H9 (cell line): ENCODE data around the gene GMPR2. TPM values are rescaled to one million over a fixed set of nuclear protein-coding genes. Genes with fewer than 3 reads are reported as not detected.
A peak's percentile ranks its signal among the peaks of the same experiment; 100 is the strongest.

Experiments used
- DNase-seq: peaks from one replicate; pipeline ENCODE4 v3.0.0-alpha.2; 2017
- H2AFZ ChIP-seq: one replicate; pipeline ENCODE4 v1.6.1; 2013; ENCODE audit warnings: mild to moderate bottlenecking, low read length, control low read depth, moderate library complexity
- H2AK5ac ChIP-seq: 2 replicates; pipeline ENCODE4 v1.6.1; 2013; ENCODE audit warnings: low read length, control low read depth, mixed read lengths; ENCODE audit not compliant: insufficient read length
- H2BK120ac ChIP-seq: one replicate; pipeline ENCODE4 v1.6.1; 2013; ENCODE audit warnings: low read depth, mild to moderate bottlenecking, low read length, control low read depth, inconsistent platforms; ENCODE audit not compliant: poor library complexity, severe bottlenecking
- H2BK12ac ChIP-seq: 2 replicates; pipeline ENCODE4 v1.6.1; 2013; ENCODE audit warnings: low read length, control low read depth, mixed read lengths, low read depth; ENCODE audit not compliant: insufficient read length
- H2BK15ac ChIP-seq: 2 replicates; pipeline ENCODE4 v1.6.1; 2013; ENCODE audit warnings: low read depth, low read length, control low read depth
- H2BK20ac ChIP-seq: one replicate; pipeline ENCODE4 v1.6.1; 2013; ENCODE audit warnings: low read depth, mild to moderate bottlenecking, low read length, control low read depth, inconsistent platforms; ENCODE audit not compliant: poor library complexity, severe bottlenecking
- H2BK5ac ChIP-seq: 2 replicates; pipeline ENCODE4 v1.6.1; 2013; ENCODE audit warnings: low read length, control low read depth, mixed read lengths; ENCODE audit not compliant: insufficient read length
- H3K14ac ChIP-seq: 2 replicates; pipeline ENCODE4 v1.6.1; 2013; ENCODE audit warnings: low read length, control low read depth; ENCODE audit not compliant: insufficient read depth
- H3K18ac ChIP-seq: 2 replicates; pipeline ENCODE4 v1.6.1; 2013; ENCODE audit warnings: low read depth, mild to moderate bottlenecking, mixed read lengths, low read length, control low read depth; ENCODE audit not compliant: insufficient read length
- H3K23ac ChIP-seq: 2 replicates; pipeline ENCODE4 v1.6.1; 2013; ENCODE audit warnings: low read length, control low read depth, mixed read lengths, low read depth; ENCODE audit not compliant: insufficient read length
- H3K23me2 ChIP-seq: 2 replicates; pipeline ENCODE4 v1.6.1; 2013; ENCODE audit warnings: low read depth, mild to moderate bottlenecking, mixed read lengths, low read length, control low read depth; ENCODE audit not compliant: insufficient read length, poor library complexity, severe bottlenecking
- H3K27ac ChIP-seq: 2 replicates; pipeline ENCODE4 v1.5.1; 2013; ENCODE audit warnings: low read length, control low read depth, mixed read lengths, low read depth; ENCODE audit not compliant: insufficient read length
- H3K27me3 ChIP-seq: 2 replicates; pipeline ENCODE4 v1.6.1; 2013; ENCODE audit warnings: low read length, control low read depth, inconsistent platforms; ENCODE audit not compliant: insufficient read depth
- H3K4ac ChIP-seq: 2 replicates; pipeline ENCODE4 v1.6.1; 2013; ENCODE audit warnings: low read depth, mild to moderate bottlenecking, control low read depth, inconsistent platforms, low read length, moderate library complexity
- H3K4me1 ChIP-seq: 2 replicates; pipeline ENCODE4 v1.6.1; 2013; ENCODE audit warnings: low read length, control low read depth, inconsistent platforms; ENCODE audit not compliant: insufficient read depth
- H3K4me2 ChIP-seq: 2 replicates; pipeline ENCODE4 v1.6.1; 2013; ENCODE audit warnings: low read length, control low read depth, mixed read lengths; ENCODE audit not compliant: insufficient read length, insufficient read depth
- H3K56ac ChIP-seq: 2 replicates; pipeline ENCODE4 v1.6.1; 2013; ENCODE audit warnings: low read depth, mild to moderate bottlenecking, mixed read lengths, low read length, control low read depth; ENCODE audit not compliant: insufficient read length
- H3K79me1 ChIP-seq: 2 replicates; pipeline ENCODE4 v1.6.1; 2013; ENCODE audit warnings: low read depth, mild to moderate bottlenecking, moderate library complexity, low read length, control low read depth, inconsistent platforms; ENCODE audit not compliant: insufficient read depth, poor library complexity, severe bottlenecking
- H3K79me2 ChIP-seq: 2 replicates; pipeline ENCODE4 v1.6.1; 2013; ENCODE audit warnings: low read length, control low read depth, inconsistent platforms; ENCODE audit not compliant: insufficient read depth
- H3K9ac ChIP-seq: 2 replicates; pipeline ENCODE4 v1.6.1; 2013; ENCODE audit warnings: low read length, control low read depth, mixed read lengths; ENCODE audit not compliant: insufficient read length; ENCODE audit errors: extremely low read depth
- H3K9me3 ChIP-seq: one replicate; pipeline ENCODE4 v1.6.1; 2013; ENCODE audit warnings: low read depth, low read length, inconsistent platforms; ENCODE audit not compliant: control insufficient read depth
- H3T11ph ChIP-seq: one replicate; pipeline ENCODE4 v1.6.1; 2013; ENCODE audit warnings: mild to moderate bottlenecking, low read length, control low read depth, inconsistent platforms
- H4K20me1 ChIP-seq: one replicate; pipeline ENCODE4 v1.6.1; 2013; ENCODE audit not compliant: control insufficient read depth, insufficient read length, insufficient read depth
- H4K5ac ChIP-seq: 2 replicates; pipeline ENCODE4 v1.6.1; 2013; ENCODE audit warnings: low read depth, mild to moderate bottlenecking, mixed read lengths, low read length, control low read depth; ENCODE audit not compliant: insufficient read length
- H4K8ac ChIP-seq: replicated peaks from 2 replicates; pipeline ENCODE4 v1.6.1; 2013; ENCODE audit warnings: low read length, control low read depth, mixed read lengths, low read depth; ENCODE audit not compliant: insufficient read length
- H4K91ac ChIP-seq: 2 replicates; pipeline ENCODE4 v1.6.1; 2013; ENCODE audit warnings: low read depth, mild to moderate bottlenecking, moderate library complexity, mixed read lengths, low read length, control low read depth; ENCODE audit not compliant: insufficient read length
- H3K27ac Mint-ChIP-seq, 3 experiments: 2 replicates in 2 of 3; 3 replicates in 1 of 3; pipeline ENCODE4 v1.8.0; 2020 to 2021; ENCODE audit warnings: mixed read lengths in 3 of 3, mild to moderate bottlenecking in 1 of 3, moderate library complexity in 1 of 3
- H3K27me3 Mint-ChIP-seq: 2 replicates; pipeline ENCODE4 v1.8.0; 2021; ENCODE audit warnings: low read depth, mild to moderate bottlenecking, moderate library complexity, mixed read lengths
- H3K36me3 Mint-ChIP-seq, 3 experiments: 2 replicates in 2 of 3; 3 replicates in 1 of 3; pipeline ENCODE4 v1.8.0; 2020 to 2021; ENCODE audit warnings: low read depth in 3 of 3, mixed read lengths in 3 of 3; ENCODE audit not compliant: insufficient read depth in 1 of 3
- H3K4me1 Mint-ChIP-seq, 2 experiments: 2 replicates each; pipeline ENCODE4 v1.8.0; 2020; ENCODE audit warnings: mixed read lengths in 2 of 2
- H3K4me3 Mint-ChIP-seq, 2 experiments: 2 replicates in 1 of 2; 3 replicates in 1 of 2; pipeline ENCODE4 v1.8.0; 2020 to 2021; ENCODE audit warnings: mild to moderate bottlenecking in 2 of 2, mixed read lengths in 2 of 2, moderate library complexity in 1 of 2
- H3K9me3 Mint-ChIP-seq, 2 experiments: 2 replicates in 1 of 2; 3 replicates in 1 of 2; pipeline ENCODE4 v1.8.0; 2020; ENCODE audit warnings: mild to moderate bottlenecking in 2 of 2, mixed read lengths in 2 of 2, moderate library complexity in 1 of 2
- CTCF ChIP-seq: fragments of 200-600 bp; sonication (generic); conservative IDR thresholded peaks from 3 replicates; pipeline ENCODE4 v1.8.0; 2021; ENCODE audit warnings: antibody characterized with exemption, mild to moderate bottlenecking
- WGBS: extraction: QIAGEN DNeasy Blood & Tissue Kit; methylation state at CpG from one replicate; pipeline ENCODE4 v1.1.7; 2013; ENCODE audit warnings: missing lambda C conversion rate, low lambda C conversion rate, mixed read lengths; ENCODE audit not compliant: insufficient read length; ENCODE audit errors: extremely low coverage; 5-methylcytosine and 5-hydroxymethylcytosine counted together
- total RNA-seq: library from RNA; stranded (reverse); gene quantifications from 2 replicates; pipeline ENCODE4 v1.2.1, GENCODE V29; 2021

The GMPR2 gene
- total RNA-seq, 1 experiment from 2014 or later, result 84.7 TPM

DNA sequence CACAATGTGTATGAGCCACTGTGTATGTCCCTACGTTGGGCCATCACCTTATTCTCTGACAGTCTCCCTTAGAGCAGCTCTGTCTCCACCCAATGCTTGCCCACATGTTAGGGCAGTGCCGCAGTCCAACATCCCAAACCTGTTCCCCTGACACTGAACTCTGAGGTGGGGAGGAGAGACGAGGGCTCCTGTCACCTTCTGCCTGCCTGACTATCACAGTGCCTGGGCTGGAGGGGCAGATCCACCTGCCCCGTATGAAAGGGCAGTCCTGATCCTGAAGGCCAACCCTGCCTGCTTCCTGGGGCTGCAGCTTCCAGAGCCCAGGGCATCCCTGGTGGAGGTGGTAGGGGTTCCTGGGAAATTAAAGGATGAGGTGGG, 28.0 kb downstream of the GMPR2 start:
- Histone ChIP-seq H3K9ac (no peak overlapping the region), H3K23me2 (no peaks in the 10 kb centered on the region)

More for the DNA sequence above, 28.0 kb downstream of the GMPR2 start:
- Mint-ChIP-seq H3K4me1 (no peaks in the 10 kb centered on the region; a peak in 2 of 4 replicates), H3K27ac (peak overlapping the region in 1 of 3 experiments; percentile 41; a peak in 1 of 7 replicates), H3K9me3 (no peaks in the 10 kb centered on the region), H3K4me3 (no peak overlapping the region; a peak in 1 of 5 replicates), H3K27me3 (no peaks in the 10 kb centered on the region; the same call in 1 of the 2 replicates), H3K36me3 (0 out of 7 replicates have a peak, but pooled peaks cover 0 to under 1% (median 0%) of the 10 kb centered on the region in 3 experiments)
- H3K14ac ChIP-seq, result no peak overlapping the region
- no peak overlapping the region for H3K56ac ChIP-seq
- no peak overlapping the region for H4K91ac ChIP-seq
- no peak overlapping the region for H3K4ac ChIP-seq
- no peak for TF ChIP-seq CTCF
- no peak overlapping the region for H3K18ac ChIP-seq
- H3K27ac ChIP-seq, result no peak overlapping the region
- no peak overlapping the region for H3K23ac ChIP-seq
- H2BK120ac ChIP-seq, result no peak overlapping the region
- DNase-seq, result no peak
- no peaks in the 10 kb centered on the region for H3K4me1 ChIP-seq
- H4K8ac ChIP-seq, result no peak overlapping the region
- no peak overlapping the region for H2BK12ac ChIP-seq
- no peak overlapping the region for H3K4me2 ChIP-seq
- no peaks in the 10 kb centered on the region for H4K20me1 ChIP-seq
- H3K9me3 ChIP-seq, result no peaks in the 10 kb centered on the region
- no peak overlapping the region for H2BK20ac ChIP-seq
- WGBS, result no CpG with 5 or more reads among the region's 4 CpGs
- no peak overlapping the region for H2AK5ac ChIP-seq
- no peak overlapping the region for H2BK15ac ChIP-seq
- no peaks in the 10 kb centered on the region for H3K79me2 ChIP-seq
- no peak overlapping the region for H4K5ac ChIP-seq
- no peaks in the 10 kb centered on the region for H3K27me3 ChIP-seq
- H2BK5ac ChIP-seq, result no peak overlapping the region
- H2AFZ ChIP-seq, result no peak overlapping the region
- H3T11ph ChIP-seq, result no peak overlapping the region
- no peaks in the 10 kb centered on the region for H3K79me1 ChIP-seq
